H1 (cell line): ENCODE results near the gene PDE6B. TPM values are rescaled to one million over a fixed set of nuclear protein-coding genes. Genes with fewer than 3 reads are reported as not detected.

ENCODE experiments used
- BCL11A ChIP-seq, 2 experiments: IDR thresholded peaks; one replicate each; pipeline ENCODE4 v1.6.1; 2011; ENCODE audit warnings: low read depth in 2 of 2, low read length in 2 of 2, mild to moderate bottlenecking in 2 of 2
- BRCA1 ChIP-seq: IDR thresholded peaks from 2 replicates; pipeline ENCODE4 v1.6.1; 2012; ENCODE audit warnings: low read depth, low read length, improper control_type of control experiment
- CTBP2 ChIP-seq: IDR thresholded peaks from 2 replicates; pipeline ENCODE4 v1.7.0; 2011; ENCODE audit warnings: borderline replicate concordance, mild to moderate bottlenecking, moderate library complexity, mixed read lengths, low read length; ENCODE audit not compliant: insufficient read depth, insufficient read length
- CTCF ChIP-seq, 3 experiments: IDR thresholded peaks; 1 replicate in 2 of 3; 2 replicates in 1 of 3; pipeline versions ENCODE4 v1.5.1 to v1.6.1; 2011; ENCODE audit warnings: low read length in 3 of 3, mild to moderate bottlenecking in 3 of 3, inconsistent platforms in 2 of 3, low read depth in 1 of 3, moderate library complexity in 1 of 3; ENCODE audit not compliant: insufficient read depth in 1 of 3; ENCODE audit errors: control extremely low read depth in 1 of 3
- EP300 ChIP-seq, 2 experiments: IDR thresholded peaks; 1 replicate in 1 of 2; 2 replicates in 1 of 2; pipeline ENCODE4 v1.6.1; 2011 to 2012; ENCODE audit warnings: low read depth in 2 of 2, low read length in 2 of 2, mild to moderate bottlenecking in 2 of 2, borderline replicate concordance in 1 of 2, inconsistent platforms in 1 of 2, moderate library complexity in 1 of 2
- polyA plus RNA-seq, 7 experiments: library from polyadenylated mRNA; depleted of rRNA in 3 of 7; stranded (reverse) in 5 of 7; unstranded in 2 of 7; fragments of >200 nt in 5 of 7; fragments of 200-250 nt in 2 of 7; gene quantifications; 1 replicate in 5 of 7; 2 replicates in 1 of 7; 4 replicates in 1 of 7; pipeline versions ENCODE4 v1.2.1 to v1.2.3, GENCODE V29; 2011 to 2013; ENCODE audit warnings: missing spikeins in 2 of 7, mixed read lengths in 2 of 7
- total RNA-seq: library from RNA; stranded (reverse); fragmentation: NEBNext Ultra II Directional; extraction: Animal tissue kit (Norgen Biotek cat#: 25700); gene quantifications from 2 replicates; pipeline ENCODE4 v1.2.1, GENCODE V29; 2021

The PDE6B gene
- total and polyA plus RNA-seq, 2 of the 8 experiments (the other 6 are each of a cell fraction or from before 2014, with no cell fraction given): 4.1 to 8.4 TPM

GRCh38 chr4:649293-649625, 23.9 kb downstream of the PDE6B start (continued):
- TF ChIP-seq BCL11A (IDR thresholded peaks at IDR 0.05; ENCODE audit: low read depth in 2 of 2, low read length in 2 of 2) (no peak), CTCF (IDR thresholded peaks at IDR 0.05; ENCODE audit: control extremely low read depth in 1 of 3, insufficient read depth in 1 of 3, low read depth in 1 of 3, low read length in 3 of 3) (no peak), EP300 (IDR thresholded peaks at IDR 0.05; ENCODE audit: borderline replicate concordance in 1 of 2, low read depth in 2 of 2, low read length in 2 of 2) (no peak), BRCA1 (no peak), CTBP2 (no peak)
